Epithelial cell of proximal tubule (primary cell): ENCODE measurements around the gene RASIP1. TPM values are rescaled to one million over a fixed set of nuclear protein-coding genes. Genes with fewer than 3 reads are reported as not detected.
"Not testable (repeated sequence)": the region's sequence is repeated elsewhere in the genome, so short reads cannot be mapped to it uniquely, and the experiment has no call there.

Experiments
- DNase-seq: peaks from one replicate; pipeline ENCODE4 v3.0.0-alpha.2; 2011; ENCODE audit warnings: low read depth
- H3K4me3 ChIP-seq: 2 replicates; pipeline ENCODE4 v1.5.1; 2011; ENCODE audit warnings: low read depth, mild to moderate bottlenecking, low read length
- CTCF ChIP-seq: conservative IDR thresholded peaks from 2 replicates; pipeline ENCODE4 v1.5.1; 2012; ENCODE audit warnings: low read depth, mild to moderate bottlenecking, low read length
- total RNA-seq: library from RNA; depleted of rRNA; stranded (reverse); fragments of >200 nt; gene quantifications from 2 replicates; pipeline ENCODE4 v1.2.3, GENCODE V29; 2015

The RASIP1 gene
- total RNA-seq, 1 donor from 2014 or later = 3.5 TPM

GRCh38 chr19:48685583-48685982, 54.8 kb downstream of the RASIP1 start:
- H3K4me3 ChIP-seq = no peak overlapping the region
- DNase-seq = no peak
- no peak for TF ChIP-seq CTCF

GRCh38 chr19:48683349-48683748, 57.1 kb downstream of the RASIP1 start:
- H3K4me3 ChIP-seq = no peak overlapping the region
- no peak for DNase-seq

GRCh38 chr19:48681127-48681470, 59.3 kb downstream of the RASIP1 start:
- no peak for TF ChIP-seq CTCF
- DNase-seq = peak; percentile 16
- H3K4me3 ChIP-seq = no peak overlapping the region

More at GRCh38 chr19:48683349-48683748, 57.1 kb downstream of the RASIP1 start:
- no peak for TF ChIP-seq CTCF

- no peak for TF ChIP-seq CTCF
- no peak overlapping the region for H3K4me3 ChIP-seq
- DNase-seq = no peak
Measured at GRCh38 chr19:48680436-48681126, 59.8 kb downstream of the RASIP1 start.

GRCh38 chr19:48680006-48680405, 60.4 kb downstream of the RASIP1 start:
- not testable (repeated sequence) for DNase-seq

GRCh38 chr19:48678201-48678600, 62.2 kb downstream of the RASIP1 start:
- TF ChIP-seq CTCF = no peak
- no peak for DNase-seq
- H3K4me3 ChIP-seq = no peak overlapping the region

More at GRCh38 chr19:48680006-48680405, 60.4 kb downstream of the RASIP1 start:
- H3K4me3 ChIP-seq = not testable (repeated sequence)

- TF ChIP-seq CTCF = no peak
- DNase-seq = no peak
Measured at GRCh38 chr19:48676887-48677286, 63.5 kb downstream of the RASIP1 start.

GRCh38 chr19:48676487-48676886, 63.9 kb downstream of the RASIP1 start:
- no peak for DNase-seq
- H3K4me3 ChIP-seq = no peak overlapping the region
- TF ChIP-seq CTCF = no peak

More at GRCh38 chr19:48676887-48677286, 63.5 kb downstream of the RASIP1 start:
- H3K4me3 ChIP-seq = no peak overlapping the region
